IMR-90 (cell line): Measurements from ENCODE around the gene GRIFIN. TPM values are rescaled to one million over a fixed set of nuclear protein-coding genes. Genes with fewer than 3 reads are reported as not detected.

ENCODE experiments used
- ATAC-seq: fragments of 200-7000 bp; cut with Tn5 transposase; 2 replicates; pipeline ENCODE4 v1.9.1; 2020; ENCODE audit warnings: low read depth, mild to moderate bottlenecking, moderate library complexity
- BruUV-seq: library from RNA; stranded (reverse); fragments of 400-500 nt; replicated peaks from 2 replicates; lab custom pipeline; 2021; lab: Mats Ljungman, UMichigan
- CTCF ChIA-PET: fragments of 300-600 bp; formaldehyde crosslinking; extraction: SDS; loops from one replicate; lab custom pipeline; 2021; ENCODE audit warnings: antibody characterized with exemption; lab: Yijun Ruan, JAX
- POLR2A ChIA-PET: fragments of 300-600 bp; sonication (Branson Sonifier 250); formaldehyde crosslinking; loops from one replicate; lab custom pipeline; 2022; ENCODE audit warnings: antibody characterized with exemption; ENCODE audit not compliant: unreplicated experiment; lab: Charles Lee
- DNase-seq: peaks from one replicate; pipeline ENCODE4 v3.0.0; 2013
- H2AFZ ChIP-seq: replicated peaks from 2 replicates; pipeline ENCODE3; 2013; ENCODE audit warnings: low read length, mild to moderate bottlenecking; ENCODE audit not compliant: poor library complexity
- H2AK5ac ChIP-seq: 2 replicates; pipeline ENCODE4 v1.6.1; 2013; ENCODE audit warnings: low read depth, low read length, inconsistent platforms
- H2AK9ac ChIP-seq: replicated peaks from 2 replicates; pipeline ENCODE3; 2013; ENCODE audit warnings: mild to moderate bottlenecking, low read depth, low read length, moderate library complexity; ENCODE audit not compliant: poor library complexity
- H2BK120ac ChIP-seq: 2 replicates; pipeline ENCODE4 v1.6.1; 2013; ENCODE audit warnings: low read depth, low read length, inconsistent platforms
- H2BK15ac ChIP-seq: 3 replicates; pipeline ENCODE4 v1.6.1; 2013; ENCODE audit warnings: low read depth, low read length, inconsistent platforms
- H2BK20ac ChIP-seq: 2 replicates; pipeline ENCODE4 v1.6.1; 2013; ENCODE audit warnings: low read depth, mild to moderate bottlenecking, inconsistent platforms, low read length, moderate library complexity
- H2BK5ac ChIP-seq: 2 replicates; pipeline ENCODE4 v1.6.1; 2013; ENCODE audit warnings: mild to moderate bottlenecking, low read depth, low read length, inconsistent platforms; ENCODE audit not compliant: poor library complexity, severe bottlenecking
- H3K14ac ChIP-seq: replicated peaks from 2 replicates; pipeline ENCODE4 v1.6.1; 2013; ENCODE audit warnings: low read depth, low read length, inconsistent platforms
- H3K18ac ChIP-seq: 2 replicates; pipeline ENCODE4 v1.6.1; 2013; ENCODE audit warnings: low read depth, low read length, control low read depth
- H3K23ac ChIP-seq: 2 replicates; pipeline ENCODE4 v1.6.1; 2013; ENCODE audit warnings: low read depth, low read length, inconsistent platforms
- H3K27ac ChIP-seq: 2 replicates; pipeline ENCODE4 v1.5.1; 2013; ENCODE audit warnings: mild to moderate bottlenecking, control low read depth, low read length; ENCODE audit not compliant: insufficient read depth
- H3K27me3 ChIP-seq: 2 replicates; pipeline ENCODE4 v1.6.1; 2013; ENCODE audit warnings: low read length; ENCODE audit not compliant: control insufficient read depth, insufficient read depth
- H3K36me3 ChIP-seq: 2 replicates; pipeline ENCODE4 v1.6.1; 2013; ENCODE audit warnings: low read length, mixed read lengths; ENCODE audit not compliant: control insufficient read depth, insufficient read depth
- H3K4ac ChIP-seq: 2 replicates; pipeline ENCODE4 v1.6.1; 2013; ENCODE audit warnings: low read depth, low read length, inconsistent platforms
- H3K4me1 ChIP-seq: 2 replicates; pipeline ENCODE4 v1.6.1; 2013; ENCODE audit warnings: low read length, mixed read lengths; ENCODE audit not compliant: control insufficient read depth, insufficient read depth
- H3K4me2 ChIP-seq: 2 replicates; pipeline ENCODE4 v1.6.1; 2013; ENCODE audit warnings: low read depth, mild to moderate bottlenecking, control low read depth, low read length, moderate library complexity
- H3K4me3 ChIP-seq: 2 replicates; pipeline ENCODE4 v1.5.1; 2013; ENCODE audit warnings: low read depth, mild to moderate bottlenecking, control low read depth, low read length, moderate library complexity; ENCODE audit not compliant: insufficient read depth
- H3K56ac ChIP-seq: 2 replicates; pipeline ENCODE4 v1.6.1; 2013; ENCODE audit warnings: low read length, inconsistent platforms; ENCODE audit not compliant: insufficient read depth; ENCODE audit errors: extremely low read depth
- H3K79me1 ChIP-seq, 2 experiments: 2 replicates each; pipeline ENCODE4 v1.6.1; 2013; ENCODE audit warnings: low read length in 2 of 2, inconsistent platforms in 1 of 2, low read depth in 1 of 2
- H3K9ac ChIP-seq: 2 replicates; pipeline ENCODE4 v1.6.1; 2013; ENCODE audit warnings: low read depth, low read length, control low read depth
- H3K9me1 ChIP-seq: 2 replicates; pipeline ENCODE4 v1.6.1; 2013; ENCODE audit warnings: low read length, inconsistent platforms; ENCODE audit not compliant: insufficient read depth
- H3K9me3 ChIP-seq: 2 replicates; pipeline ENCODE4 v1.6.1; 2013; ENCODE audit warnings: low read length; ENCODE audit not compliant: control insufficient read depth, insufficient read depth
- H4K20me1 ChIP-seq: 2 replicates; pipeline ENCODE4 v1.6.1; 2013; ENCODE audit warnings: low read length, inconsistent platforms; ENCODE audit not compliant: insufficient read depth
- H4K5ac ChIP-seq: 2 replicates; pipeline ENCODE4 v1.6.1; 2013; ENCODE audit warnings: mild to moderate bottlenecking, low read depth, low read length, control low read depth
- H4K8ac ChIP-seq, 2 experiments: 2 replicates each; pipeline ENCODE4 v1.6.1; 2013; ENCODE audit warnings: low read depth in 2 of 2, low read length in 2 of 2, control low read depth in 1 of 2, inconsistent platforms in 1 of 2
- H4K91ac ChIP-seq: 2 replicates; pipeline ENCODE4 v1.6.1; 2013; ENCODE audit warnings: low read depth, low read length, inconsistent platforms; ENCODE audit not compliant: insufficient read depth
- CEBPB ChIP-seq: IDR thresholded peaks from 2 replicates; pipeline ENCODE4 v1.6.1; 2012; ENCODE audit warnings: low read depth, low read length, improper control_type of control experiment
- MAFK ChIP-seq: IDR thresholded peaks from 2 replicates; pipeline ENCODE4 v1.6.1; 2012; ENCODE audit warnings: low read depth, low read length, improper control_type of control experiment
- MXI1 ChIP-seq: IDR thresholded peaks from 2 replicates; pipeline ENCODE4 v1.6.1; 2012; ENCODE audit warnings: low read depth, mild to moderate bottlenecking, low read length, moderate library complexity, borderline replicate concordance
- NFE2L2 ChIP-seq: fragments of 150-350 bp; IDR thresholded peaks from 2 replicates; pipeline ENCODE4 v1.6.1; 2016; ENCODE audit warnings: low read depth, mild to moderate bottlenecking, low read length
- RAD21 ChIP-seq: IDR thresholded peaks from 2 replicates; pipeline ENCODE4 v1.6.1; 2012; ENCODE audit warnings: low read length, improper control_type of control experiment
- RFX5 ChIP-seq: IDR thresholded peaks from 2 replicates; pipeline ENCODE4 v1.8.0; 2012; ENCODE audit warnings: low read depth, mild to moderate bottlenecking, low read length, moderate library complexity
- SMC3 ChIP-seq: fragments of 150-350 bp; IDR thresholded peaks from 2 replicates; pipeline ENCODE4 v1.6.1; 2016; ENCODE audit warnings: low read depth, mild to moderate bottlenecking, antibody characterized with exemption, low read length, moderate library complexity
- WGBS, 2 experiments: methylation state at CpG; one replicate each; pipeline versions ENCODE4 v1.1.5 to v1.1.7; 2013; ENCODE audit warnings: missing lambda C conversion rate in 2 of 2; ENCODE audit not compliant: insufficient read length in 1 of 2; ENCODE audit errors: extremely low coverage in 2 of 2; 5-methylcytosine and 5-hydroxymethylcytosine counted together
- dilution Hi-C: fragments of 300-500 bp; cut with HindIII; formaldehyde crosslinking; loops from one replicate; pipeline ENCODE4 v1.14.3; 2018; ENCODE audit warnings: low sequenced_read_pairs; ENCODE audit not compliant: unreplicated experiment
- in situ Hi-C: fragments of 300-500 bp; cut with MboI; formaldehyde crosslinking; loops from 3 replicates; pipeline ENCODE4 v1.14.3; 2019; ENCODE audit warnings: low sequenced_read_pairs, inconsistent platforms, mixed read lengths
- intact Hi-C: fragments of 100-400 bp; cut with micrococcal nuclease; formaldehyde crosslinking; loops from 2 replicates; pipeline ENCODE4 v1.10.0; 2022
- polyA plus RNA-seq, 3 experiments: library from polyadenylated mRNA; depleted of rRNA; stranded (reverse); fragments of >200 nt; gene quantifications; 2 replicates each; pipeline ENCODE4 v1.2.3, GENCODE V29; 2012; ENCODE audit warnings: low replicate concordance in 1 of 3
- total RNA-seq: library from RNA; depleted of rRNA; stranded (reverse); fragments of >200 nt; gene quantifications from 2 replicates; pipeline ENCODE4 v1.2.3, GENCODE V29; 2012
- TF ChIP-seq, protein P1 (sequence below): fragments of 150-350 bp; IDR thresholded peaks from 2 replicates; pipeline ENCODE4 v1.6.1; 2017; ENCODE audit warnings: mild to moderate bottlenecking, antibody characterized with exemption, low read length, low read depth
- TF ChIP-seq, protein P2 (sequence below): conservative IDR thresholded peaks from 2 replicates; pipeline ENCODE4 v1.5.1; 2012; ENCODE audit warnings: mild to moderate bottlenecking, low read depth, low read length, improper control_type of control experiment

The GRIFIN gene
- total and polyA plus RNA-seq, 2 of the 4 experiments (the other 2 are of a cell fraction): not detected

DNA sequence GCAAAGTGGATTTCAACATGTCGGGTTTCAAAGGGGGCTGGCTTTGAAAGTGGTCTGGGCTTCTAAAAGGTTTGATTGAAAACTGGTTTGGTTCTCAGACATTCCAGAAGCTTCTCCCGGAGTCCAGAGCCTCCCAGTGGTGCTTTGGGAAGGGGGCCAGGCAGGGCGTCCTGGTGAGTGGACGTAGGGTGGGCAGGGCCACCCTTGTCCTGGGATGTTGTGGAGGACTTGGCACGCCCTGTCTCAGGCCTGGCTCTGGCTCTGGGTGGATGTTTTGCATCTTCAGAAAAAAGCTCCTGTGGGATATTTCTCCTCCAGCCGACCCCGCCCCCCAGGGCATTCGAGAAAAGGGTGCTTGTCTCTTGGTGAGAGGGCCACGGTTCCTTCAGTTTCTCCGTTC, 31.2 kb downstream of the GRIFIN start:
- intact Hi-C loops: no loop called here
- Histone ChIP-seq H3K4me3 (no peak overlapping the region), H4K91ac (no peak overlapping the region), H3K18ac (no peak overlapping the region), H2BK15ac (no peak overlapping the region), H3K9me3 (no peaks in the 10 kb centered on the region), H2AK9ac (peak overlapping the region; percentile 44), H3K4me2 (no peak overlapping the region), H3K23ac (no peak overlapping the region), H2BK120ac (no peak overlapping the region), H3K4ac (no peak overlapping the region), H3K14ac (no peak overlapping the region), H3K79me1 (no peaks in the 10 kb centered on the region), H4K5ac (no peak overlapping the region), H2BK5ac (no peak overlapping the region), H2AK5ac (no peak overlapping the region), H3K36me3 (0 out of 2 replicates have a peak, but pooled peaks cover 1% of the 10 kb centered on the region), H3K56ac (no peak overlapping the region), H4K20me1 (no peaks in the 10 kb centered on the region), H3K27me3 (no peaks in the 10 kb centered on the region), H3K9ac (no peak overlapping the region), H2AFZ (no peak overlapping the region), H2BK20ac (no peak overlapping the region), H3K27ac (no peak overlapping the region), H3K4me1 (no peaks in the 10 kb centered on the region), H4K8ac (no peak overlapping the region), H3K9me1 (no peaks in the 10 kb centered on the region)
- WGBS, 2 experiments: no CpG with 5 or more reads among the region's 10 CpGs
- CTCF ChIA-PET: no interaction called here
- DNase-seq: no peak
- TF ChIP-seq MAFK: no peak
- TF ChIP-seq RFX5: no peak
- no peak for TF ChIP-seq RAD21
- no peak for TF ChIP-seq MXI1
- TF ChIP-seq, protein P1, sequence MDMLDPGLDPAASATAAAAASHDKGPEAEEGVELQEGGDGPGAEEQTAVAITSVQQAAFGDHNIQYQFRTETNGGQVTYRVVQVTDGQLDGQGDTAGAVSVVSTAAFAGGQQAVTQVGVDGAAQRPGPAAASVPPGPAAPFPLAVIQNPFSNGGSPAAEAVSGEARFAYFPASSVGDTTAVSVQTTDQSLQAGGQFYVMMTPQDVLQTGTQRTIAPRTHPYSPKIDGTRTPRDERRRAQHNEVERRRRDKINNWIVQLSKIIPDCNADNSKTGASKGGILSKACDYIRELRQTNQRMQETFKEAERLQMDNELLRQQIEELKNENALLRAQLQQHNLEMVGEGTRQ: no peak
- TF ChIP-seq NFE2L2: no peak
- TF ChIP-seq, protein P2, sequence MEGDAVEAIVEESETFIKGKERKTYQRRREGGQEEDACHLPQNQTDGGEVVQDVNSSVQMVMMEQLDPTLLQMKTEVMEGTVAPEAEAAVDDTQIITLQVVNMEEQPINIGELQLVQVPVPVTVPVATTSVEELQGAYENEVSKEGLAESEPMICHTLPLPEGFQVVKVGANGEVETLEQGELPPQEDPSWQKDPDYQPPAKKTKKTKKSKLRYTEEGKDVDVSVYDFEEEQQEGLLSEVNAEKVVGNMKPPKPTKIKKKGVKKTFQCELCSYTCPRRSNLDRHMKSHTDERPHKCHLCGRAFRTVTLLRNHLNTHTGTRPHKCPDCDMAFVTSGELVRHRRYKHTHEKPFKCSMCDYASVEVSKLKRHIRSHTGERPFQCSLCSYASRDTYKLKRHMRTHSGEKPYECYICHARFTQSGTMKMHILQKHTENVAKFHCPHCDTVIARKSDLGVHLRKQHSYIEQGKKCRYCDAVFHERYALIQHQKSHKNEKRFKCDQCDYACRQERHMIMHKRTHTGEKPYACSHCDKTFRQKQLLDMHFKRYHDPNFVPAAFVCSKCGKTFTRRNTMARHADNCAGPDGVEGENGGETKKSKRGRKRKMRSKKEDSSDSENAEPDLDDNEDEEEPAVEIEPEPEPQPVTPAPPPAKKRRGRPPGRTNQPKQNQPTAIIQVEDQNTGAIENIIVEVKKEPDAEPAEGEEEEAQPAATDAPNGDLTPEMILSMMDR: no peak
- no peak for TF ChIP-seq CEBPB
- TF ChIP-seq SMC3: no peak
- dilution Hi-C loops: no loop called here
- no peak for ATAC-seq
- POLR2A ChIA-PET: no interaction called here
- BruUV-seq: no TSS peak
- in situ Hi-C loops: no loop called here
